22Rv1 (cell line): ENCODE measurements around the gene ST8SIA6.

Experiments
- H3K27ac ChIP-seq: fragments of 450-650 bp; 2 replicates; pipeline ENCODE4 v1.5.1; 2017
- ZFX ChIP-seq: fragments of 450-650 bp; IDR thresholded peaks from 2 replicates; pipeline ENCODE4 v1.6.1; 2017; ENCODE audit warnings: antibody characterized with exemption, borderline replicate concordance
- TF ChIP-seq, protein P1 (sequence below): fragments of 450-650 bp; IDR thresholded peaks from 2 replicates; pipeline ENCODE4 v1.5.1; 2017; ENCODE audit warnings: mild to moderate bottlenecking

The ST8SIA6 gene

DNA sequence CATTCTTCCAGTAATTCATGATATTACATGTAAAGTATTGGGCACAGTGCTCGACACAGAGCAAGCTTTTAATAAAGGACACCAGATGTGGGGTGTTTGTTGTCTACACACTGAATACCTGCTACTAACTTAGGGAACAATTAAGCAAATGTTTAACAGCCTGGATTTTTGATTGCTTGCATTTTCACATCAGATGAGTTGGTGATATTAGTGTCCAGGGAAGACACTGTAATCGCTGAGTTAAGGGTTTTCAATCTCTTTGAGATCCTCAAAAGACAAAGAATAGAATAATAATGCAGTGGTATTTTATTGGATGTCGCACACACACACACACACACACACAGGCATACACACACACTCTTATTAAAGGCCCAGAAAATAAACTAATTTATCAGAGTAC, 147.3 kb downstream of the ST8SIA6 start:
- TF ChIP-seq, protein P1, sequence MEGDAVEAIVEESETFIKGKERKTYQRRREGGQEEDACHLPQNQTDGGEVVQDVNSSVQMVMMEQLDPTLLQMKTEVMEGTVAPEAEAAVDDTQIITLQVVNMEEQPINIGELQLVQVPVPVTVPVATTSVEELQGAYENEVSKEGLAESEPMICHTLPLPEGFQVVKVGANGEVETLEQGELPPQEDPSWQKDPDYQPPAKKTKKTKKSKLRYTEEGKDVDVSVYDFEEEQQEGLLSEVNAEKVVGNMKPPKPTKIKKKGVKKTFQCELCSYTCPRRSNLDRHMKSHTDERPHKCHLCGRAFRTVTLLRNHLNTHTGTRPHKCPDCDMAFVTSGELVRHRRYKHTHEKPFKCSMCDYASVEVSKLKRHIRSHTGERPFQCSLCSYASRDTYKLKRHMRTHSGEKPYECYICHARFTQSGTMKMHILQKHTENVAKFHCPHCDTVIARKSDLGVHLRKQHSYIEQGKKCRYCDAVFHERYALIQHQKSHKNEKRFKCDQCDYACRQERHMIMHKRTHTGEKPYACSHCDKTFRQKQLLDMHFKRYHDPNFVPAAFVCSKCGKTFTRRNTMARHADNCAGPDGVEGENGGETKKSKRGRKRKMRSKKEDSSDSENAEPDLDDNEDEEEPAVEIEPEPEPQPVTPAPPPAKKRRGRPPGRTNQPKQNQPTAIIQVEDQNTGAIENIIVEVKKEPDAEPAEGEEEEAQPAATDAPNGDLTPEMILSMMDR = no peak
- TF ChIP-seq ZFX = no peak

DNA sequence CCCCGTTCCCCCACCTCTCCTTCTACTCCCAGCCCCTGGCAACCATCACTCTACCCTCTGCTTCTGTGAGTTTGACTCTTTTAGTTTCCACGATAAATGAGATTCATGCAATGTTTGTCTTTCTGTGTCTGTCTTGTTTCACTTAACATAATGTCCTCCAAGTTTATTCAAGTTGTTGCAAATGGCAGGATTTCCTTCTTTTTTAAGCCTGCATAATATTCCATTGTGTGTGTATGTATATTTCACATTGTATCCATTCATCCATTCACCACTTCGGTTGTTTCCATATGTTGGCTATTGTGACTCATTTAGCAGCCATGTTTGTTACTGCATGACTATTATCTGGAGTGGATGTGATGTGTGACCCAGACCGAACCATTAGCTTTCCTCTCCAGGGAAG, 162.0 kb downstream of the ST8SIA6 start:
- TF ChIP-seq, protein P1 = no peak
- TF ChIP-seq ZFX = no peak
- no peak overlapping the region for H3K27ac ChIP-seq

More for the DNA sequence above, 147.3 kb downstream of the ST8SIA6 start:
- no peak overlapping the region for H3K27ac ChIP-seq

DNA sequence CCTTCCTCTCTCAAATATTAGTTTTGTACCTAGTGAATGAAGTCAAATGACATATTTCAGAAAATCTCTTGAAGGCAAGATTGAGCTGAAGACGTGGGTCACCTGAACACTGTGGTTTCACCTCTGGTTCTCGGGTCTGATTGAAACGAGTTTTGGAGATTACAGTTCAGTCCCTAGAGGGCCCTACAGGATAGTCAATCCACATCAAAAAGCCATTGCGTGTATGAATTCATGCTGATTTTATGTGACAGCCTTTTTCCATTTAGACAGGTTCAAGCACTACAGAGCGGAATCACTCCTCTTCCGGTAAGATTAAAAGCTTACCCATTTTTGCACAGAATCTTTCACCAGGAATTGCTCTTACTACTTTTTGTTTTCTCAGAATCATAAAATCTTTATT, 164.2 kb downstream of the ST8SIA6 start:
- H3K27ac ChIP-seq = no peak overlapping the region
- no peak for TF ChIP-seq ZFX
- TF ChIP-seq, protein P1 = peak; percentile 68

DNA sequence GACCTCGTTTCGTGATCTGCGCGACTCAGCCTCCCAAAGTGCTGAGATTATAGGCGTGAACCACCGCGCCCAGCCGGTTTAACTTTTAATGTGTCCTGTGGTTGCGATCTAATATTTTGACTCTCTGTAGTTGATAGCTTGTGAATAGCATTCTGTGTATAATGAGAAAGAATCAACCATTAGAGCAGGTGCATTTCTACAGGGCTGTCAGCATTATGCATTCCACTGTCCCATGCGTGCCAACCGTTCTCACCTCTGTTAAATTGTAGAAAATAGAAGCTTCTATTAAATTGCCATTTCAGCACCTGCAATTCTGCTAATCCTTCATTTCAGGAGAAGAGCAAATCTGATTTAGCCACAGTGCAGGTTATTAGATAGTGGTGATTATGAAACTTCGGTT, 164.6 kb downstream of the ST8SIA6 start:
- TF ChIP-seq, protein P1 = no peak
- TF ChIP-seq ZFX = no peak
- H3K27ac ChIP-seq = no peak overlapping the region

DNA sequence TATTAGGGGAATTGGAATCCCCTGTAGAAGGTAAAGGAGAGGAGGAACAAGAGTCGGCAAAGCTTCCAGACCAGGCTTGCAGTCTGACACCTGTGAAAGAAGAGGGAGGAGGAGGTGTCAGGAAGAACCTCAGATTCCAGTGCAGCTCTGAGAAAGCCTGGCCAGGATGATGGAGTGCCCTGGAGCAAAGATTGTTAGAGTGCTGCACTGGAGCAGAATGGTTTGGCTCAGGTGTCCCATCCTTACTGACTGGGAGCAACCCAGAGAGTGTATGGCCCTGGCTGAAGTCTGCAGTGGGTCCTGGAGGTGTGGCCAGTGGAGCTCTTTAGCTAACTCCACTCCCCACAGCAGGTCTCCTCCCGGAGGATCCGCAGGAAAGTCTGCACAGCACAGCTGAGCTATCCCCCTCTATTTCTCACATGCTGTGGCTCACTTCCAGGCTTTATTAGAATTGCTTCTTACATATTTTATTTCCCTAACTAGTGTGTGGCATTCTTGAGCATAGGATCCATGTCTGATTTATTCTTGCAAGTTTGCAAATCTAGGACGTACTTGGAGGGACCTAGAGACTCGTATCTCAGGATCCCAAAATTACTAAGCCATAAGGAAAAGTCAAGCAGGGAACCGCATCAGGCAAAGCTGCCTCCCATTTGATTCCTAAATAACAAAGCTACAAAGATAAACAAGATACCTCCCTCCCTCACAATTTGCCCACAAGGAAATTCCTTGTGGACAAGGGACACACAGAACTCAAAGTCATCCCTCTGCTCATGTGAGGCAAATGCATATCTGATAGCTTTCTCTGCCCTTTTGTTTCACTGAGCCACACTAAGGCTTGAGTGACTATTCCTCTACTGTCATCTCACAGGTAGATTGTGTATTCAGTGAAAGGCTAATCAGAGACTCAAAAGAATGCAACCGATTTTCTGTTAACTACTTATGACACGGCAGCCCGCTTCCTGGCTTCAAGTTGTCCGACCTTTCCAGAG, 167.5 kb downstream of the ST8SIA6 start:
- no peak overlapping the region for H3K27ac ChIP-seq
- no peak for TF ChIP-seq ZFX
- TF ChIP-seq, protein P1 = no peak

DNA sequence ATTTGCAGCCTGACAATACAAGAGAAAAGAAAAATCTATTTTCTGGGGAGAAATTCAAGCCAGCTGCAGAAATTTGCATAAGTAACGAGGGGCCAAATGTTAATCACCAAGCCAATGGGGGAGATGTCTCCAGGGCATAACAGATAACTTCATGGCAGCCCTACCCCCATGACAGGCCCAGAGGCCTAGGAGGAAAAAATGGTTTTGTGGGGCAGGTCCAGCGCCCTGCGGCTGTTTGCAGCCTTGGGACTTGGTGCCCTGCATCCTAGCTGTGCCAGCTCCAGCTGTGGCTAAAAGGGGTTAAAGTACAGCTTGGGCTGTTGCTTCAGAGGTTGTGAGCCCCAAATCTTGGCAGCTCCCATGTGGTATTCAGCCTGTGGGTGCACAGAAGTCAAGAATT, 172.1 kb downstream of the ST8SIA6 start:
- H3K27ac ChIP-seq = no peak overlapping the region
- no peak for TF ChIP-seq ZFX
- TF ChIP-seq, protein P1 = no peak

DNA sequence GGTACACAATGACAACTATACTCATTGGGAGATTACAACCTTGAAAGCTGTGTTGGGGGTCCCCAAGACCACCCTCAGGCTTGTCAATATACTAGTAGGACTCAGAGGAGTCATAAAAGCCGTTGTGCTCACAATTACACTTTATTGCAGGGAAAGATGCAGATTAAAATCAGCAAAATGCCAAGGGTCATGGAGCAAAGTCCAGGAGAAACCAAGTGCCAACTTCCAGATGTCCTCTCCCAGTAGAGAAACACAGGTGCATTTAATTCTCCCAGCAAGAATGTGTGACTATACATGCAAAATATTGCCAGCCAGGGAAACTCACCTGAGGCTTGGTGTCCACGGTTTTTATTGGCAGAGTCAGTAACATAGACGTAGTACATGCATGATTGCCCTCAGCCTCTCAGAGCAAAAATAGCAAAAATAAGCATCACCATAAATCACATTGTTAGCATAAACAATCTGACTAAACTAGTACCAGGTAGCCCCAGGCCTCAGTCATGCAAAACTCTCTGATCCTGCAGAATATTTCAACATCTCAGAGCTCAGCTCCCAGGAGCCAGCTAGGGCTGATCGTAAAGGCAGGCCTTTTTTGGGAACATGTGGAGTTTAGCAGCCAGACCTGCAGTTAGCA, 175.7 kb downstream of the ST8SIA6 start:
- TF ChIP-seq ZFX = no peak
- TF ChIP-seq, protein P1 = no peak
- H3K27ac ChIP-seq = no peak overlapping the region
